ENCODE measurements around the gene PKNOX2. TPM values are rescaled to one million over a fixed set of nuclear protein-coding genes. Genes with fewer than 3 reads are reported as not detected.

PKNOX2 gene
- total RNA-seq, 1 donor = 0.86 TPM

GRCh38 chr11:125165843-125166763 is 1.6 kb downstream of the PKNOX2 start:
- DNase-seq (ENCODE audit: low read depth) = peak; percentile 24
- H3K4me3 ChIP-seq (ENCODE audit: low read depth, low read length) = peak overlapping the region; percentile 65
- no peak for TF ChIP-seq CTCF (IDR thresholded peaks at IDR 0.05; ENCODE audit: insufficient read depth, low read depth, low read length)

- H3K4me3 ChIP-seq (ENCODE audit: low read depth, low read length) = peak overlapping the region; percentile 65
- no peak for TF ChIP-seq CTCF (IDR thresholded peaks at IDR 0.05; ENCODE audit: insufficient read depth, low read depth, low read length)
- no peak for DNase-seq (ENCODE audit: low read depth)
These were observed 2.3 kb downstream of the PKNOX2 start for GRCh38 chr11:125166764-125167291.

- H3K4me3 ChIP-seq (ENCODE audit: low read depth, low read length) = peak overlapping the region; percentile 65
- TF ChIP-seq CTCF (IDR thresholded peaks at IDR 0.05; ENCODE audit: insufficient read depth, low read depth, low read length) = no peak
- peak; percentile 22 for DNase-seq (ENCODE audit: low read depth)
These were observed 2.9 kb downstream of the PKNOX2 start for GRCh38 chr11:125167292-125167953.

- TF ChIP-seq CTCF (IDR thresholded peaks at IDR 0.05; ENCODE audit: insufficient read depth, low read depth, low read length) = no peak
- H3K4me3 ChIP-seq (ENCODE audit: low read depth, low read length) = no peak overlapping the region
- peak; percentile 90 for DNase-seq (ENCODE audit: low read depth)
These were observed 3.6 kb downstream of the PKNOX2 start for GRCh38 chr11:125167954-125168835.

GRCh38 chr11:125168918-125169456 is 4.4 kb downstream of the PKNOX2 start:
- DNase-seq (ENCODE audit: low read depth) = peak; percentile 70
- TF ChIP-seq CTCF (IDR thresholded peaks at IDR 0.05; ENCODE audit: insufficient read depth, low read depth, low read length) = no peak
- H3K4me3 ChIP-seq (ENCODE audit: low read depth, low read length) = no peak overlapping the region

GRCh38 chr11:125170001-125170509 is 5.5 kb downstream of the PKNOX2 start:
- H3K4me3 ChIP-seq (ENCODE audit: low read depth, low read length) = no peak overlapping the region
- DNase-seq (ENCODE audit: low read depth) = no peak

More at GRCh38 chr11:125170001-125170509, 5.5 kb downstream of the PKNOX2 start:
- no peak for TF ChIP-seq CTCF (IDR thresholded peaks at IDR 0.05; ENCODE audit: insufficient read depth, low read depth, low read length)

All from fibroblast of villous mesenchyme (primary cell).